Right atrium auricular region (tissue), 2 donors: Measurements from ENCODE around the gene ITGB4. TPM values are rescaled to one million over a fixed set of nuclear protein-coding genes. Genes with fewer than 3 reads are reported as not detected.

Experiments
- DNase-seq: peaks from one replicate; pipeline ENCODE4 v3.0.0-alpha.2; 2019; ENCODE audit warnings: low spot score
- H3K27ac ChIP-seq, 2 donors: fragments of 200-600 bp; sonication (generic); 1 replicate in 1 of 2; 2 replicates in 1 of 2; pipeline ENCODE4 v1.5.1; 2016 to 2019
- H3K27me3 ChIP-seq, 2 donors: fragments of 200-600 bp; sonication (generic); one replicate each; pipeline versions ENCODE4 v1.5.1 to v1.6.0; 2017 to 2019
- H3K36me3 ChIP-seq: fragments of 200-600 bp; sonication (generic); one replicate; pipeline ENCODE4 v1.5.1; 2016
- H3K4me1 ChIP-seq, 2 donors: fragments of 200-600 bp; sonication (generic); one replicate each; pipeline versions ENCODE4 v1.5.1 to v1.6.0; 2017 to 2019
- H3K4me3 ChIP-seq, 2 donors: fragments of 200-600 bp; sonication (generic); 1 replicate in 1 of 2; 2 replicates in 1 of 2; pipeline ENCODE4 v1.5.1; 2017 to 2019; ENCODE audit warnings: mild to moderate bottlenecking in 1 of 2, moderate library complexity in 1 of 2
- H3K9me3 ChIP-seq, 2 donors: fragments of 200-600 bp; sonication (generic); one replicate each; pipeline ENCODE4 v1.5.1; 2019
- total RNA-seq, 2 donors: library from RNA; depleted of rRNA; stranded (reverse); fragments of >200 nt; gene quantifications; one replicate each; pipeline ENCODE4 v1.1.0, GENCODE V29; 2016
- TF ChIP-seq, protein P1 (sequence below), 2 donors: fragments of 200-600 bp; sonication (generic); IDR thresholded peaks; one replicate each; pipeline ENCODE4 v1.5.1; 2019; ENCODE audit warnings: antibody characterized with exemption in 2 of 2

The ITGB4 gene
- total RNA-seq, 2 donors from 2014 or later: 11.1 to 37.5 TPM

- Histone ChIP-seq H3K4me1 (peaks cover 0 to 40% of the 10 kb centered on the region in 2 donors), H3K27ac (peak overlapping the region; percentile 96 to 99), H3K4me3 (peak overlapping the region; percentile 79 to 85), H3K27me3 (no peaks in the 10 kb centered on the region), H3K36me3 (peaks cover 45% of the 10 kb centered on the region), H3K9me3 (no peaks in the 10 kb centered on the region)
- TF ChIP-seq, protein P1, sequence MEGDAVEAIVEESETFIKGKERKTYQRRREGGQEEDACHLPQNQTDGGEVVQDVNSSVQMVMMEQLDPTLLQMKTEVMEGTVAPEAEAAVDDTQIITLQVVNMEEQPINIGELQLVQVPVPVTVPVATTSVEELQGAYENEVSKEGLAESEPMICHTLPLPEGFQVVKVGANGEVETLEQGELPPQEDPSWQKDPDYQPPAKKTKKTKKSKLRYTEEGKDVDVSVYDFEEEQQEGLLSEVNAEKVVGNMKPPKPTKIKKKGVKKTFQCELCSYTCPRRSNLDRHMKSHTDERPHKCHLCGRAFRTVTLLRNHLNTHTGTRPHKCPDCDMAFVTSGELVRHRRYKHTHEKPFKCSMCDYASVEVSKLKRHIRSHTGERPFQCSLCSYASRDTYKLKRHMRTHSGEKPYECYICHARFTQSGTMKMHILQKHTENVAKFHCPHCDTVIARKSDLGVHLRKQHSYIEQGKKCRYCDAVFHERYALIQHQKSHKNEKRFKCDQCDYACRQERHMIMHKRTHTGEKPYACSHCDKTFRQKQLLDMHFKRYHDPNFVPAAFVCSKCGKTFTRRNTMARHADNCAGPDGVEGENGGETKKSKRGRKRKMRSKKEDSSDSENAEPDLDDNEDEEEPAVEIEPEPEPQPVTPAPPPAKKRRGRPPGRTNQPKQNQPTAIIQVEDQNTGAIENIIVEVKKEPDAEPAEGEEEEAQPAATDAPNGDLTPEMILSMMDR (IDR thresholded peaks at IDR 0.05): peak in 1 of 2 donors; percentile 69
- DNase-seq: no peak
Measured at GRCh38 chr17:75778861-75779249, 57.6 kb downstream of the ITGB4 start.

DNA sequence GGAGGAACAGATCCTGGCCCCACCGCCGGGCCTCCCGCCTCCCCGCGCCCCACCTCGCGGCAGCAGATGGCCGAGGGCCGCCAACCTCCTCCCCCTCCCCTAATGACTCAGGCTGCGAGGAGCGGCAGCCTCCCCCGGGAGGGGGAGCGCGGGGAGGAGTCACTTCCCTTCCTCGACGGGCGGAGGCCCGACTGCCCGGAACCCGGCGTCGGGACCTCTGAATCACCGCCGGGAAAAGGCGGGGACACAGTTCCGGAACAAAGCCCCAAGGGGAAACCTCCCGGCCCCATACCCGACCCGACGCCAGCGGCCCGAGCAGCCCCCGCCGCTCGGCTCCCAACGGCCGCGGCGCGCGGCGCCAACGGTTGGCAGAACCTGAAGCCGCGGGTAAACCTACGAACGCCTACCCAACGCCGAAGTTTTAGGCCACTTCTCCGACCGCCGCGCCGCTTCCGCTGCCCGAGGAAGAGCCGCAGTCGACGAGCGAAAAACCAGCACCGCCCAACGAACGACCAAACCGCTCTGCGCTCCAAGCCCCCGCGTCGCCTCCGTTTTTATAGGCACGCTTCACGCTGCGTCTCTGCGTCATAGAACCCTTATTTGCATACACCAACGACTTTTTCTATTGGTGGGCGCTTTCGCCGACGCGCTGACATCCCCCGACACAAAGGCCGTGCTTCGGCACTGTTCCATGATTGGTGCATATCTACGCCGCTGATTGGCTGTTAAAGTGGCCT, 58.2 kb downstream of the ITGB4 start:
- peaks cover 43% of the 10 kb centered on the region for H3K36me3 ChIP-seq
- H3K9me3 ChIP-seq: no peaks in the 10 kb centered on the region
- peak; percentile 99 for DNase-seq
- peaks cover 0 to 44% of the 10 kb centered on the region in 2 donors for H3K4me1 ChIP-seq
- no peaks in the 10 kb centered on the region for H3K27me3 ChIP-seq
- H3K27ac ChIP-seq: peak overlapping the region; percentile 96 to 99
- TF ChIP-seq, protein P1 (IDR thresholded peaks at IDR 0.05): peak in 1 of 2 donors; percentile 48
- H3K4me3 ChIP-seq: peak overlapping the region; percentile 79 to 85

DNA sequence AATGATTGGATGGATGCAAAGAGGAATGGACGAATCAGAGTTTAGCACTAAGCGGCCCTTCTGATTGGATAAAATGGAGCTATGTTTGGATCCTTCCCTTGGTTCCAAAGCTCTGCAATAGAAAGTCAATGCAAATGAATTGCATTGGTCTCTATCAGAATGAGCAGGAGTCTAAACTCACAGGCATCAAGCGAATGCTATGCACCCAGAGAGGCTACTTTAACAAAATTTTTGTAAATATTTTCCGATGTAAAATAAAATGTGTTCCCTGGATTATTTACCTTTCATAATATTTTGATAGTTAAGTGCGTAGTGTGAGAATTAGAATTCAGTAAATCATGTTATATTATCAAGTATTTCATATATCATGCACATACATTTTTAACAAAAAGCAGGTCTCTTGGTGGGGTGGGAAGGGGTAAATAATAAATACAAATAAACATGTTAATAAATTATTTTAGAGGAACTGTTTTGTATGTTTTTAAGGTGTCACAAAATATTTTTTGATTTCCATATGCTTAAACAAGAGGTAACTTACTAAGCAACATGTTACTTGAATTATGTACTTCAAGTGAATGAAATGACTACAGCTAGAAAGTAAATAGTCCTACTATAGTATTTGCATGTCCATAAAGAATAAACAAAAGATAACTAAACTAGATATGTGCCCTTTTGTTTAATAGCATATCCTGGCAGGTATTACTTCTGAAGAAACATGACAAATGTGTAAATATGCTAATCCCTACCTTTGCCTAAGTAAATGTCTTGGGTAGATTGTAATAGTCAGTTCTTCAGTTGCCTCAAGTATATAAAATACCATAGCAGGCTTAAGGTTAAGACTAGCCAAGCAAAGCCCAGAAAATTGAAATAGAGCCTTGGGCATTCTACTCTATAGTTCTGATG, 59.0 kb downstream of the ITGB4 start:
- no peak for DNase-seq
- Histone ChIP-seq H3K9me3 (no peaks in the 10 kb centered on the region), H3K36me3 (peaks cover 34% of the 10 kb centered on the region)

DNA sequence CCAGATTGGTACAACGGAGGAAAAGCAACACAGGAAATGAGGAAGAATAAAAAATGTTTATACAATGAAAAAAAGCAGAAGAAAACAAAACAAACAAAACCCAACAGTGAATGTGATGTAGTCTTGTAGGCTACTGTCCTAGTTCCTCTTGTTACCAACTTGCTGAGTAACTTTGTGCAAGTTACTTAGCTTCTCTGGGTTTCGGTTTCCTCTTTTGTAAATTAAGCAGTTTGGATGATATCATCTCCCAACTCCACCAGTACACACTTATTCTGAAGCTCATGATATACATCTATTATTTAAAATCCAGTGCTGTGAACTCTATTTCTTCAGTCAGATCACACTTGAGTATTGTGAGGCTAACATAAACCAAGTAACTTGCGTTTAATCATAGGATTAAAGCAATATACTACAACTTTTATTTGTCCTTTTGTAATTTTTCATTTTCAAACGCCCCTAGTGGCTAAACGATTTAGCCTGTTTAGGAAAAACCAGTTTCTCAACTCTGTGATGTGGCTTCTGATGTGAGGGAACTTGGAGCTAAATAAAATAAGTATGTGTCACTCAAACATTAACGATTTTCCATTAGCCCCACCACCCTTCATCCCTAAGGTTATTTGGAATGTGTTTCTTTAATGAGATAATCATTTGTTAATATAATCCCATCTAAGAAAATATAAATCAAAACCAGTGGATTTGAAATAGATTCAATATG, 62.0 kb downstream of the ITGB4 start:
- H3K4me1 ChIP-seq: peaks cover 0 to 41% of the 10 kb centered on the region in 2 donors
- H3K27ac ChIP-seq: peak overlapping the region; percentile 100
- no peak for DNase-seq
- no peak overlapping the region for H3K4me3 ChIP-seq
- no peaks in the 10 kb centered on the region for H3K27me3 ChIP-seq
- peaks cover 9% of the 10 kb centered on the region for H3K36me3 ChIP-seq
- H3K9me3 ChIP-seq: no peaks in the 10 kb centered on the region
- TF ChIP-seq, protein P1 (IDR thresholded peaks at IDR 0.05): peak; percentile 59 to 73

More for the DNA sequence above, 59.0 kb downstream of the ITGB4 start:
- TF ChIP-seq, protein P1 (IDR thresholded peaks at IDR 0.05): no peak
- Histone ChIP-seq H3K4me1 (peaks cover 0 to 45% of the 10 kb centered on the region in 2 donors), H3K27ac (peak overlapping the region in 1 of 2 donors; percentile 17), H3K27me3 (no peaks in the 10 kb centered on the region), H3K4me3 (no peak overlapping the region)

GRCh38 chr17:75783803-75784472, 62.7 kb downstream of the ITGB4 start:
- Histone ChIP-seq H3K27ac (peak overlapping the region; percentile 100), H3K4me1 (peaks cover 0 to 40% of the 10 kb centered on the region in 2 donors), H3K27me3 (no peaks in the 10 kb centered on the region), H3K9me3 (no peaks in the 10 kb centered on the region), H3K36me3 (peaks cover 2% of the 10 kb centered on the region), H3K4me3 (peak overlapping the region; percentile 24 to 71)
- TF ChIP-seq, protein P1 (IDR thresholded peaks at IDR 0.05): no peak
- DNase-seq: no peak
